HG03469 (cell line): ENCODE results near the gene PHLDB3.

Experiments
- ATAC-seq: cut with Tn5 transposase; IDR thresholded peaks from one replicate; pipeline ENCODE4 v1.9.1; 2021; ENCODE audit warnings: mild to moderate bottlenecking, moderate library complexity, moderate number of reproducible peaks; ENCODE audit not compliant: unreplicated experiment

PHLDB3 gene

GRCh38 chr19:43501661-43502418, 2.7 kb downstream of the PHLDB3 start:
- no peak for ATAC-seq

- ATAC-seq, result no peak
These were observed 5.5 kb downstream of the PHLDB3 start for GRCh38 chr19:43499042-43499441.

GRCh38 chr19:43498233-43498842, 6.2 kb downstream of the PHLDB3 start:
- ATAC-seq, result no peak

GRCh38 chr19:43496960-43497359, 7.6 kb downstream of the PHLDB3 start:
- ATAC-seq, result no peak

- no peak for ATAC-seq
These were observed 9.5 kb downstream of the PHLDB3 start for GRCh38 chr19:43495082-43495481.

- ATAC-seq, result no peak
These were observed 13.8 kb downstream of the PHLDB3 start for GRCh38 chr19:43490759-43491158.

- ATAC-seq, result no peak
These were observed 14.5 kb downstream of the PHLDB3 start for GRCh38 chr19:43489979-43490599.

GRCh38 chr19:43489310-43489709, 15.2 kb downstream of the PHLDB3 start:
- no peak for ATAC-seq

- ATAC-seq, result no peak
These were observed 16.4 kb downstream of the PHLDB3 start for GRCh38 chr19:43488179-43488578.

GRCh38 chr19:43486412-43486811, 18.1 kb downstream of the PHLDB3 start:
- no peak for ATAC-seq

GRCh38 chr19:43485951-43486350, 18.6 kb downstream of the PHLDB3 start:
- ATAC-seq, result no peak

GRCh38 chr19:43483281-43483680, 21.3 kb downstream of the PHLDB3 start:
- no peak for ATAC-seq

GRCh38 chr19:43482193-43482592, 22.4 kb downstream of the PHLDB3 start:
- ATAC-seq, result no peak

GRCh38 chr19:43481701-43482100, 22.8 kb downstream of the PHLDB3 start:
- no peak for ATAC-seq

GRCh38 chr19:43480574-43480973, 24.0 kb downstream of the PHLDB3 start:
- no peak for ATAC-seq

GRCh38 chr19:43479961-43480561, 24.5 kb downstream of the PHLDB3 start:
- no peak for ATAC-seq

GRCh38 chr19:43479226-43479625, 25.3 kb downstream of the PHLDB3 start:
- no peak for ATAC-seq

GRCh38 chr19:43478323-43478722, 26.2 kb downstream of the PHLDB3 start:
- no peak for ATAC-seq

- no peak for ATAC-seq
These were observed 27.9 kb downstream of the PHLDB3 start for GRCh38 chr19:43476606-43477005.

- ATAC-seq, result peak; percentile 42
These were observed 29.4 kb downstream of the PHLDB3 start for GRCh38 chr19:43474986-43475705.

GRCh38 chr19:43474487-43474886, 30.1 kb downstream of the PHLDB3 start:
- no peak for ATAC-seq
